ENCODE measurements around the gene MEX3D. TPM values are rescaled to one million over a fixed set of nuclear protein-coding genes. Genes with fewer than 3 reads are reported as not detected.

The MEX3D gene
- polyA plus RNA-seq, 1 donor (not counting 4 experiments of a cell fraction or from before 2014, with no cell fraction given) = 3.9 TPM

- DNase-seq (ENCODE audit: low read depth, low spot score) (no peak), FAIRE-seq (no peak)
- Histone ChIP-seq H3K9me1 (ENCODE audit: control insufficient read depth, extremely low read depth, insufficient read depth, low read length) (no peaks in the 10 kb centered on the region), H3K79me2 (ENCODE audit: control insufficient read depth, insufficient read depth, low read length) (peaks cover 22% of the 10 kb centered on the region), H2AFZ (ENCODE audit: control insufficient read depth, low read length) (peak overlapping the region; percentile 37), H4K20me1 (ENCODE audit: control insufficient read depth, extremely low read depth, insufficient read depth, low read length) (no peaks in the 10 kb centered on the region), H3K4me2 (ENCODE audit: control insufficient read depth, extremely low read depth, insufficient read depth, low read depth, low read length) (peak overlapping the region; percentile 73), H3K27me3 (ENCODE audit: control insufficient read depth, extremely low read depth, insufficient read depth, low read length) (peaks cover 11% of the 10 kb centered on the region), H3K4me3 (ENCODE audit: control insufficient read depth in 2 of 3, extremely low read depth in 1 of 3, insufficient read depth in 2 of 3, low read depth in 1 of 3, low read length in 3 of 3) (peak overlapping the region; percentile 64 to 73 (median 71)), H3K27ac (ENCODE audit: control insufficient read depth, insufficient read depth, low read length) (no peak overlapping the region), H3K36me3 (ENCODE audit: control insufficient read depth in 2 of 2, extremely low read depth in 1 of 2, insufficient read depth in 2 of 2, low read length in 2 of 2) (no peaks in the 10 kb centered on the region), H3K4me1 (ENCODE audit: control insufficient read depth, extremely low read depth, insufficient read depth, low read length) (no peaks in the 10 kb centered on the region), H3K9ac (ENCODE audit: control insufficient read depth, extremely low read depth, insufficient read depth, low read length) (peak overlapping the region; percentile 56), H3K9me3 (ENCODE audit: control insufficient read depth, low read depth, low read length) (no peaks in the 10 kb centered on the region)
- no peak for TF ChIP-seq CTCF (optimal IDR thresholded peaks at IDR 0.05 in 1 of 3, IDR thresholded peaks at IDR 0.05 in 1 of 3, conservative IDR thresholded peaks at IDR 0.05 in 1 of 3; ENCODE audit: extremely low read depth in 1 of 3, insufficient read depth in 2 of 3, low read length in 3 of 3)
- dilution Hi-C loops (cut with MboI; ENCODE audit: extremely low pct_ligation_motif_present, low sequenced_read_pairs) = no loop called here
These were observed 843 bp downstream of the MEX3D start for GRCh38 chr19:1567116-1567847.

GRCh38 chr19:1566392-1567115 lies 1.6 kb downstream of the MEX3D start:
- DNase-seq (ENCODE audit: low read depth, low spot score) (no peak), FAIRE-seq (no peak)
- Histone ChIP-seq H3K79me2 (ENCODE audit: control insufficient read depth, insufficient read depth, low read length) (peaks cover 22% of the 10 kb centered on the region), H3K4me2 (ENCODE audit: control insufficient read depth, extremely low read depth, insufficient read depth, low read depth, low read length) (peak overlapping the region; percentile 73), H3K9me3 (ENCODE audit: control insufficient read depth, low read depth, low read length) (no peaks in the 10 kb centered on the region), H3K36me3 (ENCODE audit: control insufficient read depth in 2 of 2, extremely low read depth in 1 of 2, insufficient read depth in 2 of 2, low read length in 2 of 2) (no peaks in the 10 kb centered on the region), H3K27ac (ENCODE audit: control insufficient read depth, insufficient read depth, low read length) (no peak overlapping the region), H3K27me3 (ENCODE audit: control insufficient read depth, extremely low read depth, insufficient read depth, low read length) (peaks cover 11% of the 10 kb centered on the region), H3K9ac (ENCODE audit: control insufficient read depth, extremely low read depth, insufficient read depth, low read length) (peak overlapping the region; percentile 56), H2AFZ (ENCODE audit: control insufficient read depth, low read length) (no peak overlapping the region), H4K20me1 (ENCODE audit: control insufficient read depth, extremely low read depth, insufficient read depth, low read length) (no peaks in the 10 kb centered on the region), H3K9me1 (ENCODE audit: control insufficient read depth, extremely low read depth, insufficient read depth, low read length) (no peaks in the 10 kb centered on the region), H3K4me1 (ENCODE audit: control insufficient read depth, extremely low read depth, insufficient read depth, low read length) (no peaks in the 10 kb centered on the region), H3K4me3 (ENCODE audit: control insufficient read depth in 2 of 3, extremely low read depth in 1 of 3, insufficient read depth in 2 of 3, low read depth in 1 of 3, low read length in 3 of 3) (peak overlapping the region; percentile 54 to 73 (median 64))
- dilution Hi-C loops (cut with MboI; ENCODE audit: extremely low pct_ligation_motif_present, low sequenced_read_pairs) = no loop called here
- no peak for TF ChIP-seq CTCF (optimal IDR thresholded peaks at IDR 0.05 in 1 of 3, IDR thresholded peaks at IDR 0.05 in 1 of 3, conservative IDR thresholded peaks at IDR 0.05 in 1 of 3; ENCODE audit: extremely low read depth in 1 of 3, insufficient read depth in 2 of 3, low read length in 3 of 3)
- no peak for TF ChIP-seq EZH2 (IDR thresholded peaks at IDR 0.05; ENCODE audit: low read length)

Measured in keratinocyte (primary cell).